Left cardiac atrium (tissue), 4 donors: ENCODE results near the gene ARG1. TPM values are rescaled to one million over a fixed set of nuclear protein-coding genes. Genes with fewer than 3 reads are reported as not detected.

Experiments used
- ATAC-seq, 2 donors: fragments of 200-7000 bp; cut with Tn5 transposase; one replicate each; pipeline ENCODE4 v1.9.1; 2020; ENCODE audit warnings: mild to moderate bottlenecking in 2 of 2, moderate library complexity in 2 of 2
- DNase-seq: peaks from one replicate; pipeline ENCODE4 v3.0.0-alpha.2; 2020
- intact Hi-C, 2 donors: fragments of 100-400 bp; cut with DNase I; formaldehyde crosslinking; loops; one replicate each; pipeline versions ENCODE4 v1.14.1 to v1.15.1; 2022 to 2023
- total RNA-seq, 2 donors: library from RNA; stranded (reverse); fragmentation: NEBNext Ultra II Directional; extraction: Animal tissue kit (Norgen Biotek cat#: 25700); gene quantifications; one replicate each; pipeline ENCODE4 v1.2.1, GENCODE V29; 2021
- donor health status: DM: no; HTN: yes; CAD: no.
- donor health status: DM: no; HTN: yes; CAD: no; lungs with severe emphysema.
- donor health status: DM: yes; HTN: yes; CAD: no.
- donor health status: Dilated cardiomyopathy.

ARG1 gene
- total RNA-seq, 2 donors from 2014 or later: 0.50 to 0.65 TPM

GRCh38 chr6:131574686-131575085, 1.7 kb downstream of the ARG1 start:
- ATAC-seq (no peak), DNase-seq (no peak)
- intact Hi-C loops: no loop called here

- intact Hi-C loops: no loop called here
- ATAC-seq: no peak
- no peak for DNase-seq
These were observed 2.9 kb downstream of the ARG1 start for GRCh38 chr6:131575834-131576478.

GRCh38 chr6:131581523-131581922, 8.5 kb downstream of the ARG1 start:
- ATAC-seq (no peak), DNase-seq (no peak)
- intact Hi-C loops: no loop called here

GRCh38 chr6:131586543-131586942, 13.5 kb downstream of the ARG1 start:
- ATAC-seq (no peak), DNase-seq (no peak)
- intact Hi-C loops: loop anchor here in 1 of 2 donors (5.0 kb wide), 1 partner anchor 36 kb away; no protein-coding TSS in a partner anchor

GRCh38 chr6:131587909-131588308, 14.9 kb downstream of the ARG1 start:
- intact Hi-C loops: loop anchor here in 1 of 2 donors (5.0 kb wide), 1 partner anchor 34 kb away; no protein-coding TSS in a partner anchor
- DNase-seq: no peak
- no peak for ATAC-seq

- intact Hi-C loops: loop anchor here in 1 of 2 donors (5.0 kb wide), 1 partner anchor 34 kb away; no protein-coding TSS in a partner anchor
- ATAC-seq (no peak), DNase-seq (no peak)
These were observed 15.6 kb downstream of the ARG1 start for GRCh38 chr6:131588643-131589042.

- DNase-seq (no peak), ATAC-seq (no peak)
- intact Hi-C loops: no loop called here
These were observed 19.9 kb downstream of the ARG1 start for GRCh38 chr6:131592935-131593334.

- DNase-seq: no peak
- ATAC-seq: no peak
- intact Hi-C loops: no loop called here
These were observed 21.0 kb downstream of the ARG1 start for GRCh38 chr6:131594074-131594473.

- no peak for DNase-seq
- no peak for ATAC-seq
- intact Hi-C loops: no loop called here
These were observed 24.4 kb downstream of the ARG1 start for GRCh38 chr6:131597446-131597845.

- ATAC-seq: peak in 1 of 2 donors; percentile 30
- DNase-seq: no peak
- intact Hi-C loops: no loop called here
These were observed 27.7 kb downstream of the ARG1 start for GRCh38 chr6:131600716-131601115.

- DNase-seq (no peak), ATAC-seq (no peak)
- intact Hi-C loops: no loop called here
These were observed 29.8 kb downstream of the ARG1 start for GRCh38 chr6:131602781-131603312.

- intact Hi-C loops: no loop called here
- DNase-seq (no peak), ATAC-seq (no peak)
These were observed 40.4 kb downstream of the ARG1 start for GRCh38 chr6:131613296-131613925.

- no peak for DNase-seq
- intact Hi-C loops: no loop called here
- no peak for ATAC-seq
These were observed 42.2 kb downstream of the ARG1 start for GRCh38 chr6:131615275-131615674.

GRCh38 chr6:131627724-131628682, 55.0 kb downstream of the ARG1 start, which contains the start of gene MED23:
MED23 (minus strand) TSS chr6:131628242; CDS start chr6:131628049, 193 bp downstream.
- ATAC-seq (peak; percentile 96 to 97), DNase-seq (peak; percentile 95)
- intact Hi-C loops: no loop called here

GRCh38 chr6:131628726-131629125, 55.7 kb downstream of the ARG1 start:
- intact Hi-C loops: no loop called here
- no peak for ATAC-seq
- no peak for DNase-seq

- DNase-seq (no peak), ATAC-seq (peak in 1 of 2 donors; percentile 17)
- intact Hi-C loops: no loop called here
These were observed 56.6 kb downstream of the ARG1 start for GRCh38 chr6:131629651-131630050.

- intact Hi-C loops: no loop called here
- ATAC-seq: no peak
These were observed 58.7 kb downstream of the ARG1 start for GRCh38 chr6:131631625-131632289.

More at GRCh38 chr6:131631625-131632289, 58.7 kb downstream of the ARG1 start:
- no peak for DNase-seq
